Measurements from ENCODE around the gene RPS14.

The RPS14 gene

GRCh38 chr5:150410524-150411244, 38.9 kb downstream of the RPS14 start:
- Histone ChIP-seq H3K27ac (ENCODE audit: low read length) (no peak overlapping the region), H3K9me3 (ENCODE audit: control insufficient read depth, low read depth, low read length) (no peaks in the 10 kb centered on the region), H3K4me1 (ENCODE audit: control insufficient read depth, low read depth, low read length) (peaks cover 20% of the 10 kb centered on the region), H3K9ac (ENCODE audit: low read length) (no peak overlapping the region), H3K27me3 (ENCODE audit: control insufficient read depth, insufficient read depth, low read length) (no peaks in the 10 kb centered on the region), H3K4me3 (ENCODE audit: low read length) (no peak overlapping the region), H3K36me3 (ENCODE audit: control insufficient read depth, low read depth, low read length) (no peaks in the 10 kb centered on the region)

GRCh38 chr5:150409638-150410523, 39.7 kb downstream of the RPS14 start:
- Histone ChIP-seq H3K4me1 (ENCODE audit: control insufficient read depth, low read depth, low read length) (peaks cover 20% of the 10 kb centered on the region), H3K9me3 (ENCODE audit: control insufficient read depth, low read depth, low read length) (no peaks in the 10 kb centered on the region), H3K4me3 (ENCODE audit: low read length) (peak overlapping the region; percentile 1), H3K9ac (ENCODE audit: low read length) (no peak overlapping the region), H3K27me3 (ENCODE audit: control insufficient read depth, insufficient read depth, low read length) (no peaks in the 10 kb centered on the region), H3K27ac (ENCODE audit: low read length) (no peak overlapping the region), H3K36me3 (ENCODE audit: control insufficient read depth, low read depth, low read length) (no peaks in the 10 kb centered on the region)

GRCh38 chr5:150408231-150408943, 41.2 kb downstream of the RPS14 start:
- H3K36me3 ChIP-seq (ENCODE audit: control insufficient read depth, low read depth, low read length) = peaks cover under 1% of the 10 kb centered on the region
- H3K9ac ChIP-seq (ENCODE audit: low read length) = no peak overlapping the region
- H3K27ac ChIP-seq (ENCODE audit: low read length) = no peak overlapping the region

GRCh38 chr5:150407096-150407720, 42.3 kb downstream of the RPS14 start:
- Histone ChIP-seq H3K27ac (ENCODE audit: low read length) (no peak overlapping the region), H3K4me1 (ENCODE audit: control insufficient read depth, low read depth, low read length) (peaks cover 11% of the 10 kb centered on the region), H3K4me3 (ENCODE audit: low read length) (no peak overlapping the region), H3K9ac (ENCODE audit: low read length) (no peak overlapping the region), H3K27me3 (ENCODE audit: control insufficient read depth, insufficient read depth, low read length) (no peaks in the 10 kb centered on the region), H3K9me3 (ENCODE audit: control insufficient read depth, low read depth, low read length) (no peaks in the 10 kb centered on the region), H3K36me3 (ENCODE audit: control insufficient read depth, low read depth, low read length) (peaks cover 4% of the 10 kb centered on the region)

More at GRCh38 chr5:150408231-150408943, 41.2 kb downstream of the RPS14 start:
- Histone ChIP-seq H3K4me3 (ENCODE audit: low read length) (no peak overlapping the region), H3K9me3 (ENCODE audit: control insufficient read depth, low read depth, low read length) (no peaks in the 10 kb centered on the region), H3K27me3 (ENCODE audit: control insufficient read depth, insufficient read depth, low read length) (no peaks in the 10 kb centered on the region), H3K4me1 (ENCODE audit: control insufficient read depth, low read depth, low read length) (peaks cover 20% of the 10 kb centered on the region)

- H3K4me3 ChIP-seq (ENCODE audit: low read length) = no peak overlapping the region
- no peak overlapping the region for H3K9ac ChIP-seq (ENCODE audit: low read length)
- H3K36me3 ChIP-seq (ENCODE audit: control insufficient read depth, low read depth, low read length) = peaks cover 4% of the 10 kb centered on the region
- H3K9me3 ChIP-seq (ENCODE audit: control insufficient read depth, low read depth, low read length) = no peaks in the 10 kb centered on the region
- H3K4me1 ChIP-seq (ENCODE audit: control insufficient read depth, low read depth, low read length) = peaks cover 10% of the 10 kb centered on the region
- no peak overlapping the region for H3K27ac ChIP-seq (ENCODE audit: low read length)
- H3K27me3 ChIP-seq (ENCODE audit: control insufficient read depth, insufficient read depth, low read length) = no peaks in the 10 kb centered on the region
These were observed 42.8 kb downstream of the RPS14 start for GRCh38 chr5:150406723-150407095.

- H3K36me3 ChIP-seq (ENCODE audit: control insufficient read depth, low read depth, low read length) = peaks cover 6% of the 10 kb centered on the region
- H3K9ac ChIP-seq (ENCODE audit: low read length) = no peak overlapping the region
These were observed 43.3 kb downstream of the RPS14 start for GRCh38 chr5:150406103-150406722.

GRCh38 chr5:150404941-150405816, 44.4 kb downstream of the RPS14 start:
- no peaks in the 10 kb centered on the region for H3K27me3 ChIP-seq (ENCODE audit: control insufficient read depth, insufficient read depth, low read length)
- H3K9ac ChIP-seq (ENCODE audit: low read length) = no peak overlapping the region
- peaks cover 3% of the 10 kb centered on the region for H3K4me1 ChIP-seq (ENCODE audit: control insufficient read depth, low read depth, low read length)
- H3K36me3 ChIP-seq (ENCODE audit: control insufficient read depth, low read depth, low read length) = peaks cover 16% of the 10 kb centered on the region
- H3K9me3 ChIP-seq (ENCODE audit: control insufficient read depth, low read depth, low read length) = no peaks in the 10 kb centered on the region
- no peak overlapping the region for H3K27ac ChIP-seq (ENCODE audit: low read length)
- H3K4me3 ChIP-seq (ENCODE audit: low read length) = no peak overlapping the region

More at GRCh38 chr5:150406103-150406722, 43.3 kb downstream of the RPS14 start:
- peaks cover 10% of the 10 kb centered on the region for H3K4me1 ChIP-seq (ENCODE audit: control insufficient read depth, low read depth, low read length)
- no peak overlapping the region for H3K27ac ChIP-seq (ENCODE audit: low read length)
- H3K9me3 ChIP-seq (ENCODE audit: control insufficient read depth, low read depth, low read length) = no peaks in the 10 kb centered on the region
- H3K4me3 ChIP-seq (ENCODE audit: low read length) = no peak overlapping the region
- H3K27me3 ChIP-seq (ENCODE audit: control insufficient read depth, insufficient read depth, low read length) = no peaks in the 10 kb centered on the region

GRCh38 chr5:150404535-150404934, 45.0 kb downstream of the RPS14 start:
- Histone ChIP-seq H3K9me3 (ENCODE audit: control insufficient read depth, low read depth, low read length) (no peaks in the 10 kb centered on the region), H3K27ac (ENCODE audit: low read length) (no peak overlapping the region), H3K9ac (ENCODE audit: low read length) (no peak overlapping the region), H3K36me3 (ENCODE audit: control insufficient read depth, low read depth, low read length) (peaks cover 23% of the 10 kb centered on the region), H3K4me1 (ENCODE audit: control insufficient read depth, low read depth, low read length) (no peaks in the 10 kb centered on the region), H3K27me3 (ENCODE audit: control insufficient read depth, insufficient read depth, low read length) (no peaks in the 10 kb centered on the region), H3K4me3 (ENCODE audit: low read length) (no peak overlapping the region)

GRCh38 chr5:150404121-150404520, 45.4 kb downstream of the RPS14 start:
- H3K27me3 ChIP-seq (ENCODE audit: control insufficient read depth, insufficient read depth, low read length) = no peaks in the 10 kb centered on the region
- H3K9ac ChIP-seq (ENCODE audit: low read length) = no peak overlapping the region
- H3K4me3 ChIP-seq (ENCODE audit: low read length) = no peak overlapping the region
- peaks cover 27% of the 10 kb centered on the region for H3K36me3 ChIP-seq (ENCODE audit: control insufficient read depth, low read depth, low read length)
- no peak overlapping the region for H3K27ac ChIP-seq (ENCODE audit: low read length)
- no peaks in the 10 kb centered on the region for H3K9me3 ChIP-seq (ENCODE audit: control insufficient read depth, low read depth, low read length)
- no peaks in the 10 kb centered on the region for H3K4me1 ChIP-seq (ENCODE audit: control insufficient read depth, low read depth, low read length)

- Histone ChIP-seq H3K4me1 (ENCODE audit: control insufficient read depth, low read depth, low read length) (no peaks in the 10 kb centered on the region), H3K9ac (ENCODE audit: low read length) (no peak overlapping the region), H3K27me3 (ENCODE audit: control insufficient read depth, insufficient read depth, low read length) (no peaks in the 10 kb centered on the region), H3K36me3 (ENCODE audit: control insufficient read depth, low read depth, low read length) (peaks cover 37% of the 10 kb centered on the region), H3K4me3 (ENCODE audit: low read length) (no peak overlapping the region), H3K9me3 (ENCODE audit: control insufficient read depth, low read depth, low read length) (no peaks in the 10 kb centered on the region), H3K27ac (ENCODE audit: low read length) (no peak overlapping the region)
These were observed 46.6 kb downstream of the RPS14 start for GRCh38 chr5:150402901-150403342.
